ENCODE measurements around the gene TMEM215.

GRCh38 chr9:32801530-32801929 lies 18.2 kb downstream of the TMEM215 start:
- no peak for TF ChIP-seq CTCF (IDR thresholded peaks at IDR 0.05)
- no peak for TF ChIP-seq EP300 (IDR thresholded peaks at IDR 0.05)
- TF ChIP-seq POLR2A (IDR thresholded peaks at IDR 0.05): no peak
- no peak for TF ChIP-seq POLR2AphosphoS5 (IDR thresholded peaks at IDR 0.05)
